Esophagus squamous epithelium (tissue), 5 donors: ENCODE results near the gene AK6. TPM values are rescaled to one million over a fixed set of nuclear protein-coding genes. Genes with fewer than 3 reads are reported as not detected.

Experiments
- DNase-seq: peaks from one replicate; lab custom pipeline; 2025; lab: John Stamatoyannopoulos, UW
- H3K27ac ChIP-seq, 4 donors: fragments of 200-600 bp; sonication (generic); one replicate each; pipeline ENCODE4 v1.5.1; 2016 to 2019; ENCODE audit warnings: mild to moderate bottlenecking in 1 of 4
- H3K27me3 ChIP-seq, 4 donors: fragments of 200-600 bp; sonication (generic); 1 replicate in 3 of 4; 2 replicates in 1 of 4; pipeline versions ENCODE4 v1.5.1 to v1.6.0; 2017 to 2021; ENCODE audit warnings: antibody characterized with exemption in 1 of 4
- H3K36me3 ChIP-seq, 3 donors: fragments of 200-600 bp; sonication (generic); one replicate each; pipeline ENCODE4 v1.5.1; 2016 to 2019
- H3K4me1 ChIP-seq, 3 donors: fragments of 200-600 bp; sonication (generic); one replicate each; pipeline ENCODE4 v1.5.1; 2017 to 2019
- H3K4me3 ChIP-seq, 4 donors: fragments of 200-600 bp; sonication (generic); 1 replicate in 3 of 4; 2 replicates in 1 of 4; pipeline ENCODE4 v1.5.1; 2016 to 2019; ENCODE audit warnings: mild to moderate bottlenecking in 2 of 4, moderate library complexity in 1 of 4
- H3K9me3 ChIP-seq, 3 donors: fragments of 200-600 bp; sonication (generic); one replicate each; pipeline ENCODE4 v1.5.1; 2016 to 2019
- POLR2A ChIP-seq, 4 donors: fragments of 450-650 bp; IDR thresholded peaks; one replicate each; pipeline ENCODE4 v1.6.1; 2017; ENCODE audit warnings: antibody characterized with exemption in 4 of 4, mild to moderate bottlenecking in 4 of 4, moderate library complexity in 3 of 4
- WGBS, 2 donors: methylation state at CpG; one replicate each; pipeline ENCODE4 v1.1.5; 2018; 5-methylcytosine and 5-hydroxymethylcytosine counted together
- intact Hi-C: fragments of 100-400 bp; cut with DNase I; formaldehyde crosslinking; loops from one replicate; pipeline ENCODE4 v1.15.0; 2022
- total RNA-seq, 4 donors: library from RNA; depleted of rRNA; stranded (reverse); fragments of >200 nt; gene quantifications; one replicate each; pipeline ENCODE4 v1.1.0, GENCODE V29; 2016
- TF ChIP-seq, protein P1 (sequence below), 6 experiments: fragments of 450-650 bp in 4 of 6; fragments of 200-600 bp in 2 of 6; sonication (generic) in 2 of 6; IDR thresholded peaks; one replicate each; pipeline ENCODE4 v1.5.1; 2016 to 2019; ENCODE audit warnings: antibody characterized with exemption in 6 of 6, mild to moderate bottlenecking in 4 of 6, moderate library complexity in 4 of 6
- donor health status: DM: yes; HTN: yes; CAD: no.

AK6 gene
- total RNA-seq, 4 donors from 2014 or later = 10.7 to 23.0 (median 13.8) TPM

DNA sequence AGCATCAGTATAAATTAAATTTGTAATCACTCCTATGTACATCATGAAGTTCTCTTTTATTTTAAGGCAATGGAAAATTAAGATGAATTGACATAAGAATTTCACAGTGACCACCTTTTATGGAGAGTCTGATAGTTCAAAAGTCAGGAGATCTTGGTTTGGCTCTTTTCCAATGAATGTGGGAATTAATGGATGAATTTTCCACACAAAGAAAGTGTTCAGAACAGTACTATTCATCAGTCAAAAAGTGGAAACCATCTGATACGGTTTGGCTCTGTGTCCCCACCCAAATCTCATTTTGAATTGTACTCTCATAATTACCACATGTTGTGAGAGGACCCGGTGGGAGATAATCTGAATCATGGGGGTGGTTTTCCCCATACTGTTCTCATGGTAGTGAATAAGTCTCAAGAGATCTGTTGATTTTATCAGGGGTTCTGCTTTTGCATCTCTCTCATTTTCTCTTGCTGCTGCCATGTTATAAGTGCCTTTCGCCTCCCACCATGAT, 61.2 kb downstream of the AK6 start:
- Histone ChIP-seq H3K36me3 (peaks cover 0 to 91% (median 0%) of the 10 kb centered on the region in 3 donors), H3K4me1 (no peaks in the 10 kb centered on the region), H3K27me3 (no peaks in the 10 kb centered on the region), H3K4me3 (no peak overlapping the region), H3K9me3 (no peaks in the 10 kb centered on the region), H3K27ac (no peak overlapping the region)
- TF ChIP-seq, protein P1, sequence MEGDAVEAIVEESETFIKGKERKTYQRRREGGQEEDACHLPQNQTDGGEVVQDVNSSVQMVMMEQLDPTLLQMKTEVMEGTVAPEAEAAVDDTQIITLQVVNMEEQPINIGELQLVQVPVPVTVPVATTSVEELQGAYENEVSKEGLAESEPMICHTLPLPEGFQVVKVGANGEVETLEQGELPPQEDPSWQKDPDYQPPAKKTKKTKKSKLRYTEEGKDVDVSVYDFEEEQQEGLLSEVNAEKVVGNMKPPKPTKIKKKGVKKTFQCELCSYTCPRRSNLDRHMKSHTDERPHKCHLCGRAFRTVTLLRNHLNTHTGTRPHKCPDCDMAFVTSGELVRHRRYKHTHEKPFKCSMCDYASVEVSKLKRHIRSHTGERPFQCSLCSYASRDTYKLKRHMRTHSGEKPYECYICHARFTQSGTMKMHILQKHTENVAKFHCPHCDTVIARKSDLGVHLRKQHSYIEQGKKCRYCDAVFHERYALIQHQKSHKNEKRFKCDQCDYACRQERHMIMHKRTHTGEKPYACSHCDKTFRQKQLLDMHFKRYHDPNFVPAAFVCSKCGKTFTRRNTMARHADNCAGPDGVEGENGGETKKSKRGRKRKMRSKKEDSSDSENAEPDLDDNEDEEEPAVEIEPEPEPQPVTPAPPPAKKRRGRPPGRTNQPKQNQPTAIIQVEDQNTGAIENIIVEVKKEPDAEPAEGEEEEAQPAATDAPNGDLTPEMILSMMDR (IDR thresholded peaks at IDR 0.05) = no peak
- TF ChIP-seq POLR2A (IDR thresholded peaks at IDR 0.05) = no peak
- 42 to 60% methylated on average over 3 of the region's 3 CpGs for WGBS, 2 donors
- DNase-seq = no peak
- intact Hi-C loops = no loop called here

DNA sequence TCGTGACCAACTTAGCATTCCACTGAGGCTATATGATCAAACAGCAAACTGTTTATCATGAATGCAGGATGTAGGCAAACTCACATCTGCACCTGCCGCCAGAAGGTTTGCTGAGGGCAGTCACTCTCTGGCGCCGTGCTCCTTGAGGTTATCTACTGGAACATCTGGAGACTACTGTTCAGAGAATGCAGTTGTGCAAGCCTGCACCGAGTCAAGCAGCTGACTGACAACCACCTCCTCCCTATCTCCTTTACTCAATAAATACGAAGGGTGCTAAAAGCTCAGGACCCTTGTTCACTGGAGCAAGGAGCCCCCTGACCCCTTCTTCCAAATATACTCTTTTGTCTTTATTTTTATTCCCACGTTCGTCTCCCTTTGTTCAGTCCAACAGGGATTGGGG, 63.8 kb downstream of the AK6 start:
- Histone ChIP-seq H3K27me3 (no peaks in the 10 kb centered on the region), H3K9me3 (no peaks in the 10 kb centered on the region), H3K4me1 (no peaks in the 10 kb centered on the region), H3K27ac (no peak overlapping the region), H3K4me3 (no peak overlapping the region), H3K36me3 (peaks cover 0 to 76% (median 0%) of the 10 kb centered on the region in 3 donors)
- intact Hi-C loops = no loop called here
- WGBS, 2 donors = 88 to 91% methylated on average over 8 of the region's 8 CpGs
- no peak for DNase-seq
- no peak for TF ChIP-seq POLR2A (IDR thresholded peaks at IDR 0.05)
- TF ChIP-seq, protein P1 (IDR thresholded peaks at IDR 0.05) = no peak

Other genes with a start within 250 kb of the AK6 start
- gene CCNB1, start 202.4 kb downstream of the AK6 start, total RNA-seq = 10 to 100 TPM; 26.7 to 96.0 (median 57.1) TPM
- 10 to 100 TPM in 1 of 4 donors, 1 to 10 TPM in 3; 4.8 to 10.4 (median 9.0) TPM for gene CENPH, start 179.9 kb downstream of the AK6 start, total RNA-seq
- gene CDK7, start 134.6 kb downstream of the AK6 start, total RNA-seq = 10 to 100 TPM; 21.8 to 40.7 (median 32.2) TPM
- 1 to 10 TPM; 4.4 to 6.5 (median 5.3) TPM for gene CCDC125, start 36.7 kb downstream of the AK6 start, total RNA-seq
- gene TAF9, start within 50 bp of the AK6 start, total RNA-seq = 10 to 100 TPM; 25.4 to 42.2 (median 37.7) TPM
- 10 to 100 TPM in 3 of 4 donors, 1 to 10 TPM in 1; 4.9 to 18.3 (median 10.9) TPM for gene RAD17, start 298 bp upstream of the AK6 start, total RNA-seq
- 10 to 100 TPM; 12.4 to 24.5 (median 18.2) TPM for gene MARVELD2, start 45.6 kb upstream of the AK6 start, total RNA-seq
- gene OCLN, start 123.3 kb upstream of the AK6 start, total RNA-seq = 10 to 100 TPM; 12.0 to 56.2 (median 31.8) TPM
- 10 to 100 TPM; 10.0 to 17.0 (median 11.4) TPM for gene GTF2H2C, start 190.7 kb upstream of the AK6 start, total RNA-seq